ENCODE measurements around the gene AADACL4.
"Not testable (repeated sequence)": the region's sequence is repeated elsewhere in the genome, so short reads cannot be mapped to it uniquely, and the experiment has no call there.

AADACL4 gene

GRCh38 chr1:12658531-12659453 is 14.9 kb downstream of the AADACL4 start:
- DNase-seq (ENCODE audit: low spot score), result peak; percentile 70

GRCh38 chr1:12661606-12662219 is 17.8 kb downstream of the AADACL4 start:
- no peak for DNase-seq (ENCODE audit: low spot score)

- DNase-seq (ENCODE audit: low spot score), result no peak
Observed at GRCh38 chr1:12662556-12662955, 18.7 kb downstream of the AADACL4 start.

GRCh38 chr1:12665511-12665910 is 21.6 kb downstream of the AADACL4 start:
- DNase-seq (ENCODE audit: low spot score), result no peak

DNA sequence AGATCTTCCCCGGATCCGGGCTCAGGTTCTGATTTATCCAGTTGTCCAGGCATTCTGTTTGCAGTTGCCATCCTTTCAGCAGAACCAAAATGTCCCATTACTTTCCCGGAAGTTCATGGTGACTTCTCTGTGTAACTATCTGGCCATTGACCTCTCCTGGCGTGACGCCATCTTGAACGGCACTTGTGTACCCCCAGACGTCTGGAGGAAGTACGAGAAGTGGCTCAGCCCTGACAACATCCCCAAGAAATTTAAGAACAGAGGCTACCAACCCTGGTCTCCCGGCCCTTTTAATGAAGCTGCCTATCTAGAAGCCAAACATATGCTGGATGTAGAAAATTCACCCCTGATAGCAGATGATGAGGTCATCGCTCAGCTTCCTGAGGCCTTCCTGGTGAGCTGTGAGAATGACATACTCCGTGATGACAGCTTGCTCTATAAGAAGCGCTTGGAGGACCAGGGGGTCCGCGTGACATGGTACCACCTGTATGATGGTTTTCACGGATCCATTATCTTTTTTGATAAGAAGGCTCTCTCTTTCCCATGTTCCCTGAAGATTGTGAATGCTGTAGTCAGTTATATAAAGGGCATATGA is 22.4 kb downstream of the AADACL4 start:
- DNase-seq (ENCODE audit: low spot score), result no peak

- DNase-seq (ENCODE audit: low spot score), result no peak
Observed at GRCh38 chr1:12669529-12670068, 25.7 kb downstream of the AADACL4 start.

- no peak for DNase-seq (ENCODE audit: low spot score)
Observed at GRCh38 chr1:12674358-12674757, 30.5 kb downstream of the AADACL4 start.

DNA sequence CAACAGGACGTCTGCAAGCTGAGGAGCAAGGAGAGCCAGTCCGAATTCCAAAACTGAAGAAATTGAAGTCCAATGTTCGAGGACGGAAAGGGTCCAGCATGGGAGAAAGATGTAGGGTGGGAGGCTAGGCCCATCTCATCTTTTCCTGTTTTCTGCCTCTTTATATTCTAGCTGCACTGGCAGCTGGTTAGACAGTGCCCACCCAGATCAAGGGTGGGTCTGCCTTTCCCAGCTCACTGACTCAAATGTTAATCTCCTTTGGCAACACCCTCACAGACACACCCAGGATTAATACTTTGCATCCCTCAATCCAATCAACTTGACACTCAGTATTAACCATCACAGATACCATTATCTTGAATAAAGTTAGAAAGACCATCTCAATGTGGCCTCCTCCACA is 32.2 kb downstream of the AADACL4 start:
- not testable (repeated sequence) for DNase-seq (ENCODE audit: low spot score)

DNA sequence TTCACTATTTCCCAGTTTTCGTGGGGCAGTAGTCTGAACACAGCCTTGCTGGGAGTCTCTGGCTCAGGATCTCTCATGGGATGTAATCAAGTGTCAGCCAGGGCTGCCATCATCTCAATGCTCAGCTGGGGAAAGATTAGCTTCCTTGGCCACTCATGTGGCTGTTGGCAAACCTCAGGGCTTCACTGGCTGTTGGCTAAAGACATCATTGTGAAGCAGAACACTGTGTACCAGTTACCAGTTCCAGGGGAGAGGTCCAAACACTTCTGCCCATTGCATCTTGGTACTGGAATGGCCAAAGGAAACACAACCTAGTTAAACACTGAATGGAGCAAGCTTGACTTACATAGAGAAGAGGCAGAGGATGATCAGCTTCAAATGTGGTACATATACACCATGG is 33.7 kb downstream of the AADACL4 start:
- DNase-seq (ENCODE audit: low spot score), result no peak

- DNase-seq (ENCODE audit: low spot score), result no peak
Observed at GRCh38 chr1:12678350-12678749, 34.5 kb downstream of the AADACL4 start.

DNA sequence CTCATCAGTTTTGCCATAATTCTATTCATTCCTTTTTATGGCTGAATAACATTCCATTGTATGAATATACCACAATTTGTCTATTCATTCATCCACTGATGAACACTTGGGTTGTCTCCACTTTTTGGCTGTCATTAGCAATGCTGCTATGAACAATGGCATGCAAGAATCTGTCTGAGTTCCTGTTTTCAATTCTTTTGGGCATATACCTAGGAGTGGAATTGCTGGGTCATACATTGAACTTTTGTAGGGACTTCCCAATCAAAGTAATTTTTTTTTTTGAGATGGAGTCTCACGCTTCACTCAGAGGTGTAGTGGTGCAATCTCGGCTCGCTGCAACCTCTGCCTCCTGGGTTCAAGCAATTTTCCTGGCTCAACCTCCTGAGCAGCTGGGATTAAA is 34.9 kb downstream of the AADACL4 start:
- no peak for DNase-seq (ENCODE audit: low spot score)

DNA sequence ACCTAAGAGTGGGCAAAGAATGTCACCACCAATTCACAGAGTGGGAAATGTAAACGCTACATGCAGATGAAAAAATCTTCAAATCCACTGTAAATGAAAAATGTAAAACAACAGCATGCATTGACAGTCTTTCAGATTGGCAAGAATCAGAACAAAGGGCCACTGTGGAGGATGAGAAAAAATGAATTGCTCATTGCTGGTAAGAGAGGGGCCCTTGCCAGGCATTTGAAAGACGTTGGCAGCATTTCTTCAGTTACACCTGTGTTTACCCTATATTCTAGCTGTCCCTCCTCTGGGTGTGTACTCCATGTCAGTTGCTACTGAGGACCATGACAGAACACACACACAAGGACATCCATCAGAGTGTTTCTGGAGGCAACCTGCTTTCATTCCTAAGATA is 46.3 kb downstream of the AADACL4 start:
- no peak for DNase-seq (ENCODE audit: low spot score)

DNA sequence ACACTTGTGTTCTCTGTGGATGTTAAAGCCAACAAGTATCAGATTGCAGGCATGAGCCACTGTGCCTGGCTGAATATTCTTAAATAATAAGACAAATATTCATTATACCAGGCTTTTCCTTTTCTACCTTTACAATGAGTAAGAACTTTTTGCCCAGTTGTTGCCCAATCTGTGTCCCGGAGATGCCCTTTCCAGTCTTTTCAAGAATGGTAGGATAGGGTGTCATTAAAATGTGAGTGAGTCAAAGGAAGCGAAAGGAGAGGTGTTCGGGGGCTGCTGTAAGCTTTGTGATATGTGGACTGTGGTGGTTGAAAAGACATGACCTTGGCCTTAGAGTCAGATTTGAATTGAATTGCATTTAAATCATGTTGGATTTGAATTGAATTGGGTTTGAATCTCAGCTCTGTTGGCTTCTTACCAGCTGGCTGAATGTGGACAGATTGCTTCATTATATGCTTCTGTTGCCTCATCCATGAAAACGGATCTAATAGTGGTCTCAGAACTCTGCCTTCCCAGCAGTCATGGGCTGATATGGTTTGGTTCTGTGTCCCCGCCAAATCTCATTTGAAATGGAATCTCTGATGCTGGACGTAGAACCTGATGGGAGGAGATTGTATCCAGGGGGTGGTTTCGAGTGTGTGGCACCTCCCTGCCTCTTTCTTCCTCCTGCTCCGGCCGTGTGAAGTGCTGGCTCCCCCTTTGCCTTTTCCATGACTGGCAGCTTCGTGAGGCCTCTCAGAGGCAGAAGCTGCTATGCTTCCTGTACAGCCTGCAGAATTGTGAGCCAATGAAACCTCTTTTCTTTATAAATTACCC is 49.3 kb downstream of the AADACL4 start:
- DNase-seq (ENCODE audit: low spot score), result no peak

DNA sequence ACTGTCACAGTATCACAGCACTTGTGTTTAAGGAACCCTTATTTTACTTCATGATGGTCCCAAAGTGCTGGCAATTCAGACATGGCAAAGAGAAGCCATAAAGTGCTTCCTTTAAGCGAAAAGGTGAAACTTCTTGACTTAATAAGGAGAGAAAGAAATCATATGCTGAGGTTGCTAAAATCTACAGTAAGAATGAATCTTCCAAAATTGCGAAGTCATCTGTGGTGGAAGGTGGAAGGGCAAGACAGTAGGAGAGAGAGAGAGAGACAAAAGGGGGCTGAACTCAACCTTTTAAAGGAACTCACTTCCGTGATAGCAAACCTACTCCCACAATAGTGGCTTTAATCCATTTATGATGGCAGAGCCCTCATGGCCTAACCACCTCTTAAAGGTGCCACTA is 52.8 kb downstream of the AADACL4 start:
- DNase-seq (ENCODE audit: low spot score), result no peak

DNA sequence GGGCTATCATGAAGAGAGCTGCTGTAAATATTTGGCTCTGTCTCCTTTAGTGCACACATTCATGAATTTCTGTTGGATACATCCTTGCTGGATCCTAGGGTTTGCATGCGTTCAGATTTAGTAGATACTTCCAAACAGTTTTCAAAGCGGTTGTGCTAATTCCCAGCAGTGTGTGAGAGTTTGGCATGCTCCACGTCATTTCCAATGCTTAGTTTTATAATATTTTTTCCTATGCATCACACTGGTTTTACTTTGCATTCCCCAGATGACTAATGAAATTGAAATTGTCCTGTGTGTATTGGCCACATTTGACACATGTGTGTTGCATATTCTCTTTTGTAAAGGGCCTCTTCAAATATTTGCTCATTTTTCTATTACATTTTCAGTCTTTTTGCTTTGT is 53.5 kb downstream of the AADACL4 start:
- DNase-seq (ENCODE audit: low spot score), result no peak

GRCh38 chr1:12703821-12704451 is 60.1 kb downstream of the AADACL4 start:
- no peak for DNase-seq (ENCODE audit: low spot score)

DNA sequence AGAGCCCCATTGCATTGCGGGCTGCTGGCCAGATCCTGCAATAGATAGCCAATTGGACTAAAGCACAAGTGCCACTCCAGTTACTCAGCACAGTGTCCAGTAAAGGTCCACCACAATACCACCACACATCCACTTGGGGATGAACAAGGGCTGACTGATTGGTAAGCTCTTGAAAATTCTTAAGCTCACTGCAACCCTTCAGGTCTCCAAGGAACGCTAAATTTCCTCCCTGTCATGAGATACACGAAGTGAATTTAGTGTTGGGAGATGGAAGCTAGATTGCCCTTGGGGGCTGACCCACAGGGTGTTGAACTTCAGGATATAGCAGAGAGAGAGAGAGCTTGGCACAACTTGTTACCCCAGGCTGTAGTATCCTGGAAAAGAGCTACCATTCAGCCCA is 62.2 kb downstream of the AADACL4 start:
- no peak for DNase-seq (ENCODE audit: low spot score)

DNA sequence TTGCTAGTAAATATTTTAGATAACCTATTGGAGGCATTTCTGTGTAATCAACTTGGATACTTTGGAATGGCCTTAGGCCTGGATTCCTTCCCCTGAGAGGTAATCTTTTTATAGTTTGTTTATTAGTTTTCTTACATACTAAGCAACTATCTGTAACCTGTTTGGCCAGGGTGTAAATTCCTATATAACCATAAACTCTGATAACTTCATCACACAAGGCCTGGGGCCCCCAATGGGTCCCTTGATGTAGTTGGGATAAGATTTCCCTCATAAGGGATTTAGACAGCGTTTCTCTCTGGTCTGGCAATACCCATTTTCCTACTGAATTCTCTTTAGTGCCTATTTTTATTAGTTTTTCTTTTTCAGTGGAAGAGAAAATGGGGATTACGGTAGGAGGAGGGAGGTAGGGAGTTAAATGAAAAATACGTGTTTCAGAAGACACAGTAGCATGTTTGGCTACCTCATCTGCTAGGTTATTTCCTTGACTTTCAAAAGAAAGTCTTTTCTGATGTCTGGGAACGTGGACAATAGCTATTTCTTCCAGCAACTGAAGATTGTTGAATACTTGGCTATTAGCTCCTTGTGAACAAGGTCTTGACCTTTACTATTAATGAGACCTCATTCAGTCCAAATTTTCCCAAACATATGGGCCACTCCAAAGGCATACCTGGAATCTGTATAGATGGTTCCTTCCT is 64.7 kb downstream of the AADACL4 start:
- no peak for DNase-seq (ENCODE audit: low spot score)

DNA sequence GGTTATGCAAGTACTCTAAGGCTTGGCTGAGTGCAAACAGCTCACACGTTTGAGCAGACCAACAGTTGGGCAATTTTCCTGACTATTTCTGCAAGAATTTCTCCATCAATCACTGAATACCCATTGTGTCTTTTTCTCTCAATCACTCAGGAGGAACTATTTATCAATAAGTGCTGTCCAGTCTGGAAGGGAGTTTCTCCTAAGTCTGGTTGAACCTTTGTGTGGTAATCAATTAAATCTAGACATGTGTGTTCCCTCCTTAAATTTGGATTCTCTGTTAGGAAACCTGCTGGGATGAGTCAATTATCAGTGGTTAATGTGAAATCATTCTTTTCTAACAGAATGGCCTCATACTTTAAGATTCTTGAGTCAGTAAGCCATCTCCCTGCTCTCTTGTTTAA is 65.2 kb downstream of the AADACL4 start:
- DNase-seq (ENCODE audit: low spot score), result no peak

GRCh38 chr1:12709696-12710095 is 65.8 kb downstream of the AADACL4 start:
- no peak for DNase-seq (ENCODE audit: low spot score)

DNA sequence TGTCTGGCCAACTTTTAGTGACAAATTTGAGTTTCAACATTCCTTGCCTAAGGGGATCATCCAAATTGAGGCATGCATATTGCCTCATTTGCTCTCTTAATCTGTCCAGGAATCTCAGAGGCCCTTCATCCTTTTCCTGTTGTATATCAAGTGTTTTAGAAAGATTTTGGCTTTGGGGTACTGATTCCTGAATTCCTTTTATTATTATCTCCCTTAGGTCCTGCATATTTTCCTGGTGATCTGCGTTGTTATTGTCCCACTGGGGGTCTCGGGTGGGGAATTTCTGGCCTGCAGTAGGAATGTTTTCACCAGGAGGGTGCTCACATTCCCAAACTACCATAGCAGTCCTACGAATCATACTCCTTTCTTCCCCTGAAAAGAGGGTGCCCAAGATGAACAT is 67.7 kb downstream of the AADACL4 start:
- no peak for DNase-seq (ENCODE audit: low spot score)

Measured in CD4-positive, alpha-beta T cell treated with Interleukin-6 at 100 ng/mL for 8 hours (primary cell).